MM.1S (cell line): ENCODE data around the gene ECT2.

Experiments used
- EZH2 ChIP-seq: fragments of 300-600 bp; sonication (generic); optimal IDR thresholded peaks from 2 replicates; pipeline ENCODE3; 2017; ENCODE audit warnings: low read depth, mild to moderate bottlenecking, antibody characterized with exemption, low read length, mixed read lengths
- TF ChIP-seq, protein P1 (sequence below): fragments of 300-600 bp; sonication (generic); IDR thresholded peaks from 2 replicates; pipeline ENCODE4 v1.5.1; 2016; ENCODE audit warnings: antibody characterized with exemption, low read length, mixed read lengths

DNA sequence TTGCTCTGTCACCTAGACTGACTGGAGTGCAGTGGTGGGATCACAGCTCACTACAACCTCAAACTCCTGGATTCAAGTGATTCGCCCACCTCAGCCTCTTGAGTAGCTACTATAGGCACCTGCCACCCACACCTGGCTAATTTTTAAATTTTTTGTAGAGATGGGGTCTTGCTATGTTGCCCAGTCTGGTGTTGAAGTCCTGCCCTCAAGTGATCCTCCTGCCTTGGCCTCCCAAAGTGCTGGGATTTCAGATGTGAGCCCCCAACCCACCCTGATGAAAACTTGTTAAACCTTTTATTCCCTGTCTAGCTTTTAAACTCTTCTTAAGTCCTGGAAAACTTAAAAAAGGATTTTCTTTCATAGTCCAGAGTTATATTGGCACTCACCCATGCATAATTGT is 2.6 kb downstream of the ECT2 start:
- TF ChIP-seq, protein P1, sequence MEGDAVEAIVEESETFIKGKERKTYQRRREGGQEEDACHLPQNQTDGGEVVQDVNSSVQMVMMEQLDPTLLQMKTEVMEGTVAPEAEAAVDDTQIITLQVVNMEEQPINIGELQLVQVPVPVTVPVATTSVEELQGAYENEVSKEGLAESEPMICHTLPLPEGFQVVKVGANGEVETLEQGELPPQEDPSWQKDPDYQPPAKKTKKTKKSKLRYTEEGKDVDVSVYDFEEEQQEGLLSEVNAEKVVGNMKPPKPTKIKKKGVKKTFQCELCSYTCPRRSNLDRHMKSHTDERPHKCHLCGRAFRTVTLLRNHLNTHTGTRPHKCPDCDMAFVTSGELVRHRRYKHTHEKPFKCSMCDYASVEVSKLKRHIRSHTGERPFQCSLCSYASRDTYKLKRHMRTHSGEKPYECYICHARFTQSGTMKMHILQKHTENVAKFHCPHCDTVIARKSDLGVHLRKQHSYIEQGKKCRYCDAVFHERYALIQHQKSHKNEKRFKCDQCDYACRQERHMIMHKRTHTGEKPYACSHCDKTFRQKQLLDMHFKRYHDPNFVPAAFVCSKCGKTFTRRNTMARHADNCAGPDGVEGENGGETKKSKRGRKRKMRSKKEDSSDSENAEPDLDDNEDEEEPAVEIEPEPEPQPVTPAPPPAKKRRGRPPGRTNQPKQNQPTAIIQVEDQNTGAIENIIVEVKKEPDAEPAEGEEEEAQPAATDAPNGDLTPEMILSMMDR: no peak
- no peak for TF ChIP-seq EZH2
